Adrenal gland (tissue), 5 donors: ENCODE measurements around the gene LYRM4.

ENCODE experiments used
- CTCF ChIP-seq, 6 experiments: fragments of 450-650 bp in 4 of 6; fragments of 200-600 bp in 2 of 6; sonication (generic) in 1 of 6; IDR thresholded peaks; 1 replicate in 5 of 6; 2 replicates in 1 of 6; pipeline versions ENCODE4 v1.5.1 to v1.8.0; 2016 to 2021; ENCODE audit warnings: antibody characterized with exemption in 6 of 6, mild to moderate bottlenecking in 2 of 6, moderate library complexity in 1 of 6
- POLR2A ChIP-seq, 2 donors: fragments of 450-650 bp; IDR thresholded peaks; one replicate each; pipeline ENCODE4 v1.6.1; 2017; ENCODE audit warnings: antibody characterized with exemption in 2 of 2, mild to moderate bottlenecking in 2 of 2, moderate library complexity in 1 of 2
- donor health status: DM: no; HTN: no; CAD: no.

- peak; percentile 87 to 95 (median 92) for TF ChIP-seq CTCF (IDR thresholded peaks at IDR 0.05)
- TF ChIP-seq POLR2A (IDR thresholded peaks at IDR 0.05): no peak
Observed at GRCh38 chr6:5143634-5144311, 117.0 kb downstream of the LYRM4 start.
